ENCODE results near the gene S1PR1. TPM values are rescaled to one million over a fixed set of nuclear protein-coding genes. Genes with fewer than 3 reads are reported as not detected.
"Not testable (repeated sequence)": the region's sequence is repeated elsewhere in the genome, so short reads cannot be mapped to it uniquely, and the experiment has no call there.

S1PR1 gene
- total and polyA plus RNA-seq, 8 donors = 35.5 to 180 (median 160) TPM

DNA sequence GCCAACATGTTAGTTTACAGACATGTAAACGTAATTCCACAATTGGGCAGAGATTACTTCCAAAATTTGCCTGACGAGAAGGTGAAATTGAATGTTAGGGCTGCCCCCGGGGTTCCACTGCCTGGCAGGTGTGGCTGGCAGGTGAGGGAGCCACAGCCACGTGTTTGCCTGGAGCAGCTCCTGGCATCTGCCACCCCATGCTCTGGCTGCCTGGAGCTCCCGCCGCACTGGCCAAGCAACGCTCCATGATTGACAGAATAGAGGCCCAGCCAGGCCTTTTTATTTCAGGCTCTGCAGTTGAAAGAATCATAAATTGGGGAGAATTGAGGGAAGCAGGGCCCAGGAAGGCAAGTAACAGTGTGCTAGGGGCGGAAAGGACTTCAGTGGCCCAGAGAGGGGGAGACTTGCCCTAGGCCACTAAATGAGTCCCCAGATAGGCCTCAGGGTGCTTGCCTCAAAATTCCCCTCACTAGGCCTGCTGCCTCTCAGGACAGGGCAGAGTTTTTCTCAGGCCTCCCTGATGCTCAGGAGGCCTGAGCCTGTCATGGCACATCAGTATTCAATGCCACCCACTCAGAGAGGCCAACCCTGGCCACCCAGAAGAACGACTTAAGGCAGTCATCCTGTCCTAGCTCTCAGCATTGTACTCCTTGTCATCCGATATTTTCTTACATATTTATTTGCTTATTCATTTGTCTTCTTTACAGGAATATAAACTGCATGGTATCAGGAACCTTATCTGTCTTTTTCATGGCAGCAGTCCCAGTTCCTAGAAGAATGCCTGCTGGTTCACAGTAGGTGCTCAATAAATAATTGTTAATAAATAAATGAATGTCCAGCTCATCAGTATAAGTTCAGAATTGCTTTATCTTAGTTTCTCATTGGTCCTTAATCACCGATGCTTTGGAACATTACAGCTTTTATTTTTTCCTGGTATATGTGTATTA is 16.6 kb upstream of the S1PR1 start:
- DNase-seq (no peak), ATAC-seq (no peak)
- H3K36me3 ChIP-seq = no peaks in the 10 kb centered on the region
- H3K4me1 ChIP-seq = no peaks in the 10 kb centered on the region
- no peaks in the 10 kb centered on the region for H3K27me3 ChIP-seq
- intact Hi-C loops (cut with DNase I) = no loop called here
- no peaks in the 10 kb centered on the region for H3K9me3 ChIP-seq
- TF ChIP-seq, protein P1, sequence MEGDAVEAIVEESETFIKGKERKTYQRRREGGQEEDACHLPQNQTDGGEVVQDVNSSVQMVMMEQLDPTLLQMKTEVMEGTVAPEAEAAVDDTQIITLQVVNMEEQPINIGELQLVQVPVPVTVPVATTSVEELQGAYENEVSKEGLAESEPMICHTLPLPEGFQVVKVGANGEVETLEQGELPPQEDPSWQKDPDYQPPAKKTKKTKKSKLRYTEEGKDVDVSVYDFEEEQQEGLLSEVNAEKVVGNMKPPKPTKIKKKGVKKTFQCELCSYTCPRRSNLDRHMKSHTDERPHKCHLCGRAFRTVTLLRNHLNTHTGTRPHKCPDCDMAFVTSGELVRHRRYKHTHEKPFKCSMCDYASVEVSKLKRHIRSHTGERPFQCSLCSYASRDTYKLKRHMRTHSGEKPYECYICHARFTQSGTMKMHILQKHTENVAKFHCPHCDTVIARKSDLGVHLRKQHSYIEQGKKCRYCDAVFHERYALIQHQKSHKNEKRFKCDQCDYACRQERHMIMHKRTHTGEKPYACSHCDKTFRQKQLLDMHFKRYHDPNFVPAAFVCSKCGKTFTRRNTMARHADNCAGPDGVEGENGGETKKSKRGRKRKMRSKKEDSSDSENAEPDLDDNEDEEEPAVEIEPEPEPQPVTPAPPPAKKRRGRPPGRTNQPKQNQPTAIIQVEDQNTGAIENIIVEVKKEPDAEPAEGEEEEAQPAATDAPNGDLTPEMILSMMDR (IDR thresholded peaks at IDR 0.05) = no peak
- no peak overlapping the region for H3K4me3 ChIP-seq
- H3K27ac ChIP-seq = no peak overlapping the region

DNA sequence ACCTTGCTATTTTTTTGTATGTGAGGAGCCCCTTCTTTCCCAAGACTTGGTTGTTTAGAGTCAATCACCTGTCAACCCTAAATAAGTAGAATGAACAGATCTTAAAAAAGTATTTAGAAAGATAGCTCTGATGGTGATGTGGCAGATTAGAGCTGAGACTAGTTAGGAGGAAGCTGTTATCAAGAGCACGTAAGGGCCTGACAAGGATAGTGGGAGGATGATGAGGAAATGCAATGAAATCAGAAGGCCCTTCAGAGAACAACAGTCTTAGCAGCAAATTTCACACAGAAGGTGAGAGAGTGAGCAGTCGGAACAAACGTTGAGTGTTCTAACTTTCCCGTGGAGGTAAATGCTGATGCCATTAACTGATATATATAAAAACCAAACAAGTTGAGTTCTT is 15.9 kb upstream of the S1PR1 start:
- H3K36me3 ChIP-seq = no peaks in the 10 kb centered on the region
- no peak overlapping the region for H3K4me3 ChIP-seq
- H3K4me1 ChIP-seq = no peaks in the 10 kb centered on the region
- DNase-seq (no peak), ATAC-seq (no peak)
- no peak overlapping the region for H3K27ac ChIP-seq
- TF ChIP-seq, protein P1 (IDR thresholded peaks at IDR 0.05) = no peak
- H3K27me3 ChIP-seq = no peaks in the 10 kb centered on the region
- intact Hi-C loops (cut with DNase I) = no loop called here
- no peaks in the 10 kb centered on the region for H3K9me3 ChIP-seq

DNA sequence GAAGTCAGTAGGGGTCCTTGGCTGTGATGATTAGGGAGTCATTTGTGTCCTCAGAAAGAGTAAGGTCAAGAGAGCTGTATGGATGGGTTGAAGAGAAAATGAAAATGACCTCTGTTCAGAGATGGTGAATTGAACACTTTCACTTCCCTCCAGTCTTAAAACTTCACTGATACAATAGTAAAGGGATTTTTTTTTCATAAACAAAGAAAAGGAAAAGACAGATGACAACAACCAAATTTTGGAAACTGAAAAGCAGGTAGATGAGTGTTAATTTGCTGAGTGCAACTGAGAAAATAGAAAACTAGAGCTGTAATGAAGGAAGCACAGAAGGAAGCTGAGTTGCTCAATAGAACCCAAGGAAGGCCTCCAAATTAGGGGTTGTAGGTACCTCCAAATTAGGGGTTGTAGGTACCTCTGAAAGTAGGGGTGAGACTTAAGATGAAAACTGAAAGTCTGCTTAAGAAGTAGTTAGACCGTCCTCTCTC is 14.8 kb upstream of the S1PR1 start:
- no peak overlapping the region for H3K4me3 ChIP-seq
- H3K27me3 ChIP-seq = no peaks in the 10 kb centered on the region
- intact Hi-C loops (cut with DNase I) = no loop called here
- no peak overlapping the region for H3K27ac ChIP-seq
- TF ChIP-seq, protein P1 (IDR thresholded peaks at IDR 0.05) = no peak
- no peak for DNase-seq
- H3K36me3 ChIP-seq = no peaks in the 10 kb centered on the region
- no peaks in the 10 kb centered on the region for H3K4me1 ChIP-seq
- H3K9me3 ChIP-seq = no peaks in the 10 kb centered on the region
- ATAC-seq = no peak

DNA sequence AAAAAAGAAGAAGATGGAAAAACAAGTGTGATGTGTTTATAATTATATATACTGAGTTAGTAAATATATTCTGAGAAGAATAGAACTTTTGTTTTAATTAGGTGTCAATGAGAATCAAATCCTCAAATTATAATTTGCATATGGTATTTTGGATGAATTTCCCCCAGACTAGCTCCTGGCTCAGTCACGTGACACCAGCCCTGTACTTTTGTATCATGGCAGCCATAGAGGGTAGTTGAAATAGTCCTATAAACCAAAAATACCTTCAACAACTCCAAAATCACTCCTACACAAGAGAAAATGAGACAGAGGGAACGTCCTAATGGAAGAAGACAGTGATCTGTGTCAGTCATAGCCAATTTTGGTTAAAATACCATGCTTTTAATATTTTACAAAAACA is 9.0 kb upstream of the S1PR1 start:
- Histone ChIP-seq H3K4me3 (no peak overlapping the region), H3K27ac (no peak overlapping the region), H3K9me3 (no peaks in the 10 kb centered on the region), H3K4me1 (no peaks in the 10 kb centered on the region), H3K36me3 (no peaks in the 10 kb centered on the region), H3K27me3 (no peaks in the 10 kb centered on the region)
- DNase-seq (no peak), ATAC-seq (no peak)
- TF ChIP-seq, protein P1 (IDR thresholded peaks at IDR 0.05) = no peak
- intact Hi-C loops (cut with DNase I) = no loop called here

DNA sequence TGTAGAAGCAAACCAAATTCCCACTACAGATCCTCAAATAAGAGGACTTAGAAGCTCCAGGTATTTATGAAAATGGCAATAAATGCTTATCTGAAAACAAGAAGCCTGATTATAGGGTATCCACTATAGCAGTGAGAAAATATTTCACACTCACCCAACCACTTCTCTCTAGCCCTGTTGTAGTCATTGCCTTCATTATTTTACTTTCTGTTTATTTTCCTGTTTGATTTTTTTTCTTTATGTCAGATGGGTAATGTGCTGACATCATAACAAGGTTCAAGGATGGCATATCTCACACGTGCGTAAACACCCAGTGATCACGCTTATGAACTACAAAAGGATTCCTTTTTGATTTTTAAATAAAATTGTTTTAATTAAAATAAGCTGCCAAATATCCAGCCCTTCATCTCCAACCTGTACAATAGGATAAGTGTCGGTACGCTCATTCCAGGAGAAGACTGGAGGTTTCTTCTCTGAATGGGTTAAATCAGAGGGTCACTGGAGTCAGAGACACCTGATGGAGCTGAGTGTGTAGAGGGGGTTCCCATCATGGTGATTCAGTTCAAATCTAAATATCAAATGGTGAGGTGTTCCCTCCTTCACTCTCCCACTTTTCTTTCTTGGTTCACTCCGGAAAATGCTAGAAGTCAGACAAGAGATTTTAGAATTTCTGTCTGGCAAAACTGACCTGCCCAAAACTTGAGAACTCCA is 8.2 kb upstream of the S1PR1 start:
- no peak overlapping the region for H3K4me3 ChIP-seq
- intact Hi-C loops (cut with DNase I) = no loop called here

DNA sequence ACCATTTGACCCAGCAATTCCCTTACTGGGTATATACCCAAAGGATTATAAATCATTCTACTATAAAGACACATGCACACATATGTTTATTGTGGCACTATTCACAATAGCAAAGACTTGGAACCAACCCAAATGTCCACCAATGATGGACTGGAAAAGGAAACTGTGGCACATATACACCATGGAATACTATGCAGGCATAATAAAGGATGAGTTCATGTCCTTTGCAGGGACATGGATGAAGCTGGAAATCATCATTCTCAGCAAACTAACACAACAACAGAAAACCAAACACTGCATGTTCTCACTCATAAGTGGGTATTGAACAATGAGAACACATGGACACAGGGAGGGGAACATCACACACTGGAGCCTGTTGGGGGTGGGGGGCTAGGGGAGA is 4.6 kb upstream of the S1PR1 start:
- H3K9me3 ChIP-seq; intact Hi-C loops (cut with DNase I); H3K4me3 ChIP-seq; ATAC-seq; DNase-seq; H3K27ac ChIP-seq; H3K36me3 ChIP-seq; H3K4me1 ChIP-seq: not testable (repeated sequence)
- peaks cover 0 to 23% of the 10 kb centered on the region in 2 donors for H3K27me3 ChIP-seq

More for the DNA sequence above, 8.2 kb upstream of the S1PR1 start:
- H3K9me3 ChIP-seq = no peaks in the 10 kb centered on the region
- H3K27me3 ChIP-seq = no peaks in the 10 kb centered on the region
- no peak for DNase-seq
- TF ChIP-seq, protein P1 (IDR thresholded peaks at IDR 0.05) = no peak
- no peak overlapping the region for H3K27ac ChIP-seq
- H3K36me3 ChIP-seq = no peaks in the 10 kb centered on the region
- H3K4me1 ChIP-seq = no peaks in the 10 kb centered on the region
- ATAC-seq = no peak
